ENCODE data around the gene CSNK2A2. TPM values are rescaled to one million over a fixed set of nuclear protein-coding genes. Genes with fewer than 3 reads are reported as not detected.

Gene CSNK2A2
- total and polyA plus RNA-seq, 2 experiments from 2014 or later = 23.4 to 58.0 TPM

GRCh38 chr16:58116081-58116480 lies 81.8 kb downstream of the CSNK2A2 start:
- Histone ChIP-seq H3K36me3 (replicated peaks; ENCODE audit: insufficient read depth, low read depth) (no peaks in the 10 kb centered on the region), H3K4me3 (no peak overlapping the region), H3K79me2 (peaks cover 53% of the 10 kb centered on the region), H3K9me3 (ENCODE audit: low read depth) (no peaks in the 10 kb centered on the region), H3K4me1 (ENCODE audit: insufficient read depth) (peaks cover 22% of the 10 kb centered on the region), H3K4me2 (no peak overlapping the region), H2AFZ (no peak overlapping the region), H3K27me3 (no peaks in the 10 kb centered on the region), H4K20me1 (ENCODE audit: insufficient read depth, poor library complexity, severe bottlenecking) (peaks cover 46% of the 10 kb centered on the region), H3K9me2 (replicated peaks; ENCODE audit: insufficient read depth) (no peaks in the 10 kb centered on the region), H3K27ac (no peak overlapping the region)
- 77% methylated on average over 6 of the region's 6 CpGs for WGBS (ENCODE audit: low lambda C conversion rate, missing lambda C conversion rate)
- DNase-seq (ENCODE audit: low spot score) = no peak
- TF ChIP-seq, protein P1, sequence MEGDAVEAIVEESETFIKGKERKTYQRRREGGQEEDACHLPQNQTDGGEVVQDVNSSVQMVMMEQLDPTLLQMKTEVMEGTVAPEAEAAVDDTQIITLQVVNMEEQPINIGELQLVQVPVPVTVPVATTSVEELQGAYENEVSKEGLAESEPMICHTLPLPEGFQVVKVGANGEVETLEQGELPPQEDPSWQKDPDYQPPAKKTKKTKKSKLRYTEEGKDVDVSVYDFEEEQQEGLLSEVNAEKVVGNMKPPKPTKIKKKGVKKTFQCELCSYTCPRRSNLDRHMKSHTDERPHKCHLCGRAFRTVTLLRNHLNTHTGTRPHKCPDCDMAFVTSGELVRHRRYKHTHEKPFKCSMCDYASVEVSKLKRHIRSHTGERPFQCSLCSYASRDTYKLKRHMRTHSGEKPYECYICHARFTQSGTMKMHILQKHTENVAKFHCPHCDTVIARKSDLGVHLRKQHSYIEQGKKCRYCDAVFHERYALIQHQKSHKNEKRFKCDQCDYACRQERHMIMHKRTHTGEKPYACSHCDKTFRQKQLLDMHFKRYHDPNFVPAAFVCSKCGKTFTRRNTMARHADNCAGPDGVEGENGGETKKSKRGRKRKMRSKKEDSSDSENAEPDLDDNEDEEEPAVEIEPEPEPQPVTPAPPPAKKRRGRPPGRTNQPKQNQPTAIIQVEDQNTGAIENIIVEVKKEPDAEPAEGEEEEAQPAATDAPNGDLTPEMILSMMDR (IDR thresholded peaks at IDR 0.05; ENCODE audit: poor library complexity) = no peak
- TF ChIP-seq EZH2 (IDR thresholded peaks at IDR 0.05; ENCODE audit: borderline replicate concordance) (no peak), EZH2phosphoT487 (IDR thresholded peaks at IDR 0.05; ENCODE audit: low read depth, severe bottlenecking, unreplicated experiment) (no peak)

DNA sequence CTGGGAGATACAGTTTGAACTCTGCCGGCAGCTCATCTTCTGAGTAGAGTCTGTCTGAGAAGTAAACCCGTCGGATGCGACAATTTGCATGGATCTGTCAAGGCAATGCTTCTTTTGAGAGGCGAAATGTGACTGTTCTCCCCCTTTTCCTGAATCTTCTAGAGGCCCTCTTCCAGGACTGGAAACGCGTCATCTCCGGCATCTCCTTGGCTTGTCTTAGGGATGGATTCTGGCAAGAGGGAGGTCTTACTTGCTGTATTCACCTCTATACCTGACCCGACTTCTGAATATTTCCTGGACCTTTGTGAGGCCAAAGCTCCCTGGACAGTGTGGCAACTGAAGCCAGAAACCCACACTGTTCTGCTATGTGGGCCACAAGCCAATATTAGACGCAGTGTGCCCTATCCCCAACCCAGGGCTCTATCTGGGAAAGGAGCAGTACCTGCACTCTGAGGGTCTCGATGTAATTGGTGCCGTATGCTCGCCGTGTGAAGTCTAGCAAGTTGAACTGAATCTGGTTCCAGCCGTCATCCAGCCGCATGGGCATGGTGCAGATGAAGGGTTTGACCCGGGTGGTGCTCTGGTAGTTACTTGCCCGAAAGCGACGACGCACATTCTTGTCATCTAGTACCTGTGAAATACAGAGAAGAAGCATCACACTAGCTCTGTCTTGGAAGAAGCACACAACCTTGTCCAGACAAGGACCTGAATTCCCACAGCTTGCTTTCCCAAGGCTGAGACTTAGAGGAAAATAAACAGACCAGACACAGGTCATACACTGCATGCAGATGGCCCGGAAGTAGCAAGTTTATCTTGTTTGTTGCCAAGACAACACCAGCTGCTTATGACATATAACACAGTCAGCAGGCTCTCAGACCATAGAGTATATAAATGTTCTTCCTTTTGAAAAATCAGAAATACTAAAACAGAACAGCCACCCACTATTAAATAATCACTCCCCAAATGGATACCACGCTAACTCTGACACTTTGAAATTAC lies 82.8 kb downstream of the CSNK2A2 start:
- H3K27me3 ChIP-seq = no peaks in the 10 kb centered on the region
- H4K20me1 ChIP-seq (ENCODE audit: insufficient read depth, poor library complexity, severe bottlenecking) = peaks cover 37% of the 10 kb centered on the region
- no peak overlapping the region for H2AFZ ChIP-seq
- TF ChIP-seq EZH2phosphoT487 (IDR thresholded peaks at IDR 0.05; ENCODE audit: low read depth, severe bottlenecking, unreplicated experiment) (no peak), EZH2 (IDR thresholded peaks at IDR 0.05; ENCODE audit: borderline replicate concordance) (no peak)
- TF ChIP-seq, protein P1 (IDR thresholded peaks at IDR 0.05; ENCODE audit: poor library complexity) = no peak
- H3K4me3 ChIP-seq = no peak overlapping the region
- H3K79me2 ChIP-seq = peaks cover 43% of the 10 kb centered on the region
- no peak overlapping the region for H3K27ac ChIP-seq
- H3K36me3 ChIP-seq (replicated peaks; ENCODE audit: insufficient read depth, low read depth) = no peaks in the 10 kb centered on the region
- DNase-seq (ENCODE audit: low spot score) = peak; percentile 58
- no peaks in the 10 kb centered on the region for H3K9me3 ChIP-seq (ENCODE audit: low read depth)
- WGBS (ENCODE audit: low lambda C conversion rate, missing lambda C conversion rate) = 95% methylated on average over 23 of the region's 23 CpGs
- peaks cover 12% of the 10 kb centered on the region for H3K4me1 ChIP-seq (ENCODE audit: insufficient read depth)
- no peaks in the 10 kb centered on the region for H3K9me2 ChIP-seq (replicated peaks; ENCODE audit: insufficient read depth)
- no peak overlapping the region for H3K4me2 ChIP-seq

GRCh38 chr16:58111302-58111627 lies 86.6 kb downstream of the CSNK2A2 start:
- Histone ChIP-seq H3K27me3 (no peaks in the 10 kb centered on the region), H3K9me3 (ENCODE audit: low read depth) (no peaks in the 10 kb centered on the region), H3K4me2 (no peak overlapping the region), H2AFZ (no peak overlapping the region), H3K36me3 (replicated peaks; ENCODE audit: insufficient read depth, low read depth) (no peaks in the 10 kb centered on the region), H3K4me1 (ENCODE audit: insufficient read depth) (no peaks in the 10 kb centered on the region), H3K27ac (no peak overlapping the region), H3K9me2 (replicated peaks; ENCODE audit: insufficient read depth) (no peaks in the 10 kb centered on the region), H3K4me3 (no peak overlapping the region), H4K20me1 (ENCODE audit: insufficient read depth, poor library complexity, severe bottlenecking) (no peaks in the 10 kb centered on the region), H3K79me2 (peaks cover 6% of the 10 kb centered on the region)
- TF ChIP-seq EZH2phosphoT487 (IDR thresholded peaks at IDR 0.05; ENCODE audit: low read depth, severe bottlenecking, unreplicated experiment) (no peak), EZH2 (IDR thresholded peaks at IDR 0.05; ENCODE audit: borderline replicate concordance) (no peak)
- TF ChIP-seq, protein P1 (IDR thresholded peaks at IDR 0.05; ENCODE audit: poor library complexity) = no peak
- DNase-seq (ENCODE audit: low spot score) = no peak
- WGBS (ENCODE audit: low lambda C conversion rate, missing lambda C conversion rate) = 91% methylated on average over 3 of the region's 3 CpGs
